Measurements from ENCODE around the gene ABCC2. TPM values are rescaled to one million over a fixed set of nuclear protein-coding genes. Genes with fewer than 3 reads are reported as not detected.

The ABCC2 gene
- polyA plus RNA-seq, 1 donor (not counting 4 experiments of a cell fraction or from before 2014, with no cell fraction given) = 2.5 TPM

DNA sequence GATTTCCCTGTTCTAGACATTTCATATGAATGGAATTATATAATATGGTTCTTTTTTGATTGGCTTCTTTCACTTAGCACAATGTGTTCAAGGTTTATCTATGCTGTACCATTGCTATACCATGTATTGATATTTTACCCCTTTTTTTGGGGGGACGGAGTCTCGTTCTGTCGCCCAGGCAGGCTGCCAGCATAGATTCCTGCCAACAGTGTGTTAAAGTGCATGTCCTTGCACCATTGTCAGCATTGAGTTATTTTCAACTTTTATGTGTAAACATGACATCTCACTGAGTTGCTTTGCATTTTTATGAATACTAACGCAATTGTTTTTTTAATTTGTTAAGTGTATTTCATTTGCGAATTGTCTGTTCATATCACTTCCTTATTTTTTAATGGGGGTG is 4.9 kb downstream of the ABCC2 start:
- Histone ChIP-seq H3K9me1 (ENCODE audit: control insufficient read depth, extremely low read depth, insufficient read depth, low read length) (no peaks in the 10 kb centered on the region), H3K4me1 (ENCODE audit: control insufficient read depth, extremely low read depth, insufficient read depth, low read length) (peaks cover 38% of the 10 kb centered on the region), H3K79me2 (ENCODE audit: control insufficient read depth, insufficient read depth, low read length) (no peaks in the 10 kb centered on the region), H2AFZ (ENCODE audit: control insufficient read depth, low read length) (no peak overlapping the region), H3K4me2 (ENCODE audit: control insufficient read depth, extremely low read depth, insufficient read depth, low read depth, low read length) (no peak overlapping the region), H3K27ac (ENCODE audit: control insufficient read depth, insufficient read depth, low read length) (no peak overlapping the region), H4K20me1 (ENCODE audit: control insufficient read depth, extremely low read depth, insufficient read depth, low read length) (no peaks in the 10 kb centered on the region), H3K36me3 (ENCODE audit: control insufficient read depth in 2 of 2, extremely low read depth in 1 of 2, insufficient read depth in 2 of 2, low read length in 2 of 2) (no peaks in the 10 kb centered on the region), H3K27me3 (ENCODE audit: control insufficient read depth, extremely low read depth, insufficient read depth, low read length) (no peaks in the 10 kb centered on the region), H3K9me3 (ENCODE audit: control insufficient read depth, low read depth, low read length) (no peaks in the 10 kb centered on the region), H3K9ac (ENCODE audit: control insufficient read depth, extremely low read depth, insufficient read depth, low read length) (no peak overlapping the region), H3K4me3 (ENCODE audit: control insufficient read depth in 2 of 3, extremely low read depth in 1 of 3, insufficient read depth in 2 of 3, low read depth in 1 of 3, low read length in 3 of 3) (no peak overlapping the region)
- DNase-seq (ENCODE audit: low read depth, low spot score) (no peak), FAIRE-seq (peak; percentile 9)
- TF ChIP-seq EZH2 (IDR thresholded peaks at IDR 0.05; ENCODE audit: low read length) = no peak
- TF ChIP-seq, protein P1, sequence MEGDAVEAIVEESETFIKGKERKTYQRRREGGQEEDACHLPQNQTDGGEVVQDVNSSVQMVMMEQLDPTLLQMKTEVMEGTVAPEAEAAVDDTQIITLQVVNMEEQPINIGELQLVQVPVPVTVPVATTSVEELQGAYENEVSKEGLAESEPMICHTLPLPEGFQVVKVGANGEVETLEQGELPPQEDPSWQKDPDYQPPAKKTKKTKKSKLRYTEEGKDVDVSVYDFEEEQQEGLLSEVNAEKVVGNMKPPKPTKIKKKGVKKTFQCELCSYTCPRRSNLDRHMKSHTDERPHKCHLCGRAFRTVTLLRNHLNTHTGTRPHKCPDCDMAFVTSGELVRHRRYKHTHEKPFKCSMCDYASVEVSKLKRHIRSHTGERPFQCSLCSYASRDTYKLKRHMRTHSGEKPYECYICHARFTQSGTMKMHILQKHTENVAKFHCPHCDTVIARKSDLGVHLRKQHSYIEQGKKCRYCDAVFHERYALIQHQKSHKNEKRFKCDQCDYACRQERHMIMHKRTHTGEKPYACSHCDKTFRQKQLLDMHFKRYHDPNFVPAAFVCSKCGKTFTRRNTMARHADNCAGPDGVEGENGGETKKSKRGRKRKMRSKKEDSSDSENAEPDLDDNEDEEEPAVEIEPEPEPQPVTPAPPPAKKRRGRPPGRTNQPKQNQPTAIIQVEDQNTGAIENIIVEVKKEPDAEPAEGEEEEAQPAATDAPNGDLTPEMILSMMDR (optimal IDR thresholded peaks at IDR 0.05 in 1 of 3, IDR thresholded peaks at IDR 0.05 in 1 of 3, conservative IDR thresholded peaks at IDR 0.05 in 1 of 3; ENCODE audit: extremely low read depth in 1 of 3, insufficient read depth in 2 of 3, low read length in 3 of 3) = no peak
- dilution Hi-C loops (cut with MboI; ENCODE audit: extremely low pct_ligation_motif_present, low sequenced_read_pairs) = no loop called here

DNA sequence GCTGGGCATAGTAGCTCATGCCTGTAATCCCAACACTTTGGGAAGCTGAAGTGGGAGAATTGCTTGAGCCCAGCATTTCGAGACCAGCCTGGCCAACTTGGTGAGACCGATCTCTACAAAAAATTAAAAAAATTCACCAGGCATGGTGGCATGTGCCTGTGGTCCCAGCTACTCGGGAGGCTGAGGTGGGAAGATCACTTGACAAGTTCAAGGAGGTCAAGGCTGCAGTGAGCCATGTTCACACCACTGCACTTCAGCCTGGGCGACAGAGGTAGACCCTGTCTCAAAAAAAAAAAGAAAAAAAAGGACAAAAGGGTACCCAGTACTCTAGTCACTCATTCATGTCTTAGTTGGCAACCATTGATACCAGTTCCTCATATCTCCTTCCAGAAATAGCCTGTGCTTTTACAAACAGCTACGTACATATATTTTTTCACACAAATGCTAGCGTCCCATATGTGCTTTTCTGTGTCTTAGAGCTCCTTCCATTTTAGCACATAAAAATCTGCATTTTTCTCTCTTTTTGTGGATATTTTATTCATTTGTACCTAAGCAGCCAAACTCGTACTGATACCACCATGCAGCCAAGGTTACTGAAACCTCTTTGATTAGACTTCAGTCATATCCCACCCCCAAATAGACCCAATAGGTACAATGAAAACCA is 5.5 kb downstream of the ABCC2 start:
- DNase-seq (ENCODE audit: low read depth, low spot score) (no peak), FAIRE-seq (no peak)
- H3K9me3 ChIP-seq (ENCODE audit: control insufficient read depth, low read depth, low read length) = no peaks in the 10 kb centered on the region
- H3K9ac ChIP-seq (ENCODE audit: control insufficient read depth, extremely low read depth, insufficient read depth, low read length) = no peak overlapping the region
- dilution Hi-C loops (cut with MboI; ENCODE audit: extremely low pct_ligation_motif_present, low sequenced_read_pairs) = no loop called here
- no peak for TF ChIP-seq EZH2 (IDR thresholded peaks at IDR 0.05; ENCODE audit: low read length)
- TF ChIP-seq, protein P1 (optimal IDR thresholded peaks at IDR 0.05 in 1 of 3, IDR thresholded peaks at IDR 0.05 in 1 of 3, conservative IDR thresholded peaks at IDR 0.05 in 1 of 3; ENCODE audit: extremely low read depth in 1 of 3, insufficient read depth in 2 of 3, low read length in 3 of 3) = no peak
- no peaks in the 10 kb centered on the region for H3K9me1 ChIP-seq (ENCODE audit: control insufficient read depth, extremely low read depth, insufficient read depth, low read length)
- H2AFZ ChIP-seq (ENCODE audit: control insufficient read depth, low read length) = no peak overlapping the region
- H3K4me3 ChIP-seq (ENCODE audit: control insufficient read depth in 2 of 3, extremely low read depth in 1 of 3, insufficient read depth in 2 of 3, low read depth in 1 of 3, low read length in 3 of 3) = no peak overlapping the region
- H4K20me1 ChIP-seq (ENCODE audit: control insufficient read depth, extremely low read depth, insufficient read depth, low read length) = no peaks in the 10 kb centered on the region
- H3K4me1 ChIP-seq (ENCODE audit: control insufficient read depth, extremely low read depth, insufficient read depth, low read length) = peaks cover 32% of the 10 kb centered on the region
- H3K79me2 ChIP-seq (ENCODE audit: control insufficient read depth, insufficient read depth, low read length) = no peaks in the 10 kb centered on the region
- H3K27ac ChIP-seq (ENCODE audit: control insufficient read depth, insufficient read depth, low read length) = no peak overlapping the region
- H3K4me2 ChIP-seq (ENCODE audit: control insufficient read depth, extremely low read depth, insufficient read depth, low read depth, low read length) = no peak overlapping the region
- H3K27me3 ChIP-seq (ENCODE audit: control insufficient read depth, extremely low read depth, insufficient read depth, low read length) = no peaks in the 10 kb centered on the region
- H3K36me3 ChIP-seq (ENCODE audit: control insufficient read depth in 2 of 2, extremely low read depth in 1 of 2, insufficient read depth in 2 of 2, low read length in 2 of 2) = no peaks in the 10 kb centered on the region

Data from keratinocyte (primary cell).